ENCODE data around the gene FAP. TPM values are rescaled to one million over a fixed set of nuclear protein-coding genes. Genes with fewer than 3 reads are reported as not detected.

Gene FAP
- total RNA-seq, 1 experiment from 2014 or later, result not detected

DNA sequence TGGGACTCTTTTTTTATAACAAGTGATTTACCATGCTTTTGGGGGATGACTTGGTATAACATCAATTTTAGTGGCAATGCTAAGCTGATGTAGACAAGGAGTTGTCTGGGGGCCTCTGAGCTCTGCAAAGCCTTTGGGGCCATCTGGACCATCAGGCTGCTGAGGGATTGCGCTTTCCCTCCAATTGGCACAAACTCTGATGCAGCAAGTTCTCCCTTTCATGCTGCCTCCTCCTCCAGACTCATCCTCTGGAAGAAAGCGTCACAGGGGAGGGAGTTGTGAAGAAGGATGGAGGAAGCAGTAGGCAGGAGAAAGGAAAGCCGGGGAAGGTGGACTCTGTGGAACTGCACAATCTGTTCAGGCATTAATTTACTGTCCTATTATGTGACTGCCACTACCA is 10.2 kb upstream of the FAP start:
- Histone ChIP-seq H3F3A (ENCODE audit: insufficient read depth, low read depth) (no peaks in the 10 kb centered on the region), H3K4me2 (no peak overlapping the region), H4K20me1 (ENCODE audit: insufficient read depth) (no peaks in the 10 kb centered on the region), H3K9me2 (ENCODE audit: insufficient read depth) (no peaks in the 10 kb centered on the region), H2AFZ (no peak overlapping the region), H3K9me3 (ENCODE audit: insufficient read depth, low read depth) (no peaks in the 10 kb centered on the region), H3K4me3 (no peak overlapping the region), H3K27me3 (ENCODE audit: insufficient read depth, low read depth) (no peaks in the 10 kb centered on the region), H3K27ac (no peak overlapping the region), H3K36me3 (ENCODE audit: low read depth) (no peaks in the 10 kb centered on the region), H3K79me2 (ENCODE audit: low read depth) (no peaks in the 10 kb centered on the region), H3K4me1 (replicated peaks; ENCODE audit: insufficient read depth) (no peaks in the 10 kb centered on the region)
- POLR2A ChIA-PET (ENCODE audit: unreplicated experiment), result no interaction called here
- intact Hi-C loops (cut with micrococcal nuclease; ENCODE audit: unreplicated experiment), result no loop called here
- no TSS peak for BruUV-seq (replicated peaks)
- TF ChIP-seq, protein P1, sequence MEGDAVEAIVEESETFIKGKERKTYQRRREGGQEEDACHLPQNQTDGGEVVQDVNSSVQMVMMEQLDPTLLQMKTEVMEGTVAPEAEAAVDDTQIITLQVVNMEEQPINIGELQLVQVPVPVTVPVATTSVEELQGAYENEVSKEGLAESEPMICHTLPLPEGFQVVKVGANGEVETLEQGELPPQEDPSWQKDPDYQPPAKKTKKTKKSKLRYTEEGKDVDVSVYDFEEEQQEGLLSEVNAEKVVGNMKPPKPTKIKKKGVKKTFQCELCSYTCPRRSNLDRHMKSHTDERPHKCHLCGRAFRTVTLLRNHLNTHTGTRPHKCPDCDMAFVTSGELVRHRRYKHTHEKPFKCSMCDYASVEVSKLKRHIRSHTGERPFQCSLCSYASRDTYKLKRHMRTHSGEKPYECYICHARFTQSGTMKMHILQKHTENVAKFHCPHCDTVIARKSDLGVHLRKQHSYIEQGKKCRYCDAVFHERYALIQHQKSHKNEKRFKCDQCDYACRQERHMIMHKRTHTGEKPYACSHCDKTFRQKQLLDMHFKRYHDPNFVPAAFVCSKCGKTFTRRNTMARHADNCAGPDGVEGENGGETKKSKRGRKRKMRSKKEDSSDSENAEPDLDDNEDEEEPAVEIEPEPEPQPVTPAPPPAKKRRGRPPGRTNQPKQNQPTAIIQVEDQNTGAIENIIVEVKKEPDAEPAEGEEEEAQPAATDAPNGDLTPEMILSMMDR (conservative IDR thresholded peaks at IDR 0.05), result no peak
- TF ChIP-seq EZH2 (IDR thresholded peaks at IDR 0.05; ENCODE audit: low read depth), result no peak
- CTCF ChIA-PET, result no interaction called here
- no peak for DNase-seq

GRCh38 chr2:162252153-162252552 is 8.9 kb upstream of the FAP start:
- no peaks in the 10 kb centered on the region for H3K9me2 ChIP-seq (ENCODE audit: insufficient read depth)
- ChIA-PET POLR2A (ENCODE audit: unreplicated experiment) (no interaction called here), CTCF (no interaction called here)
- H3K27me3 ChIP-seq (ENCODE audit: insufficient read depth, low read depth), result no peaks in the 10 kb centered on the region
- H3F3A ChIP-seq (ENCODE audit: insufficient read depth, low read depth), result no peaks in the 10 kb centered on the region
- no peak for DNase-seq
- H3K27ac ChIP-seq, result no peak overlapping the region
- H3K4me2 ChIP-seq, result no peak overlapping the region
- intact Hi-C loops (cut with micrococcal nuclease; ENCODE audit: unreplicated experiment), result no loop called here
- no peaks in the 10 kb centered on the region for H3K36me3 ChIP-seq (ENCODE audit: low read depth)
- H4K20me1 ChIP-seq (ENCODE audit: insufficient read depth), result no peaks in the 10 kb centered on the region
- H3K9me3 ChIP-seq (ENCODE audit: insufficient read depth, low read depth), result no peaks in the 10 kb centered on the region
- no peaks in the 10 kb centered on the region for H3K79me2 ChIP-seq (ENCODE audit: low read depth)
- TF ChIP-seq, protein P1 (conservative IDR thresholded peaks at IDR 0.05), result no peak
- no peak for TF ChIP-seq EZH2 (IDR thresholded peaks at IDR 0.05; ENCODE audit: low read depth)
- no peak overlapping the region for H3K4me3 ChIP-seq
- H2AFZ ChIP-seq, result no peak overlapping the region
- no TSS peak for BruUV-seq (replicated peaks)
- H3K4me1 ChIP-seq (replicated peaks; ENCODE audit: insufficient read depth), result no peaks in the 10 kb centered on the region

DNA sequence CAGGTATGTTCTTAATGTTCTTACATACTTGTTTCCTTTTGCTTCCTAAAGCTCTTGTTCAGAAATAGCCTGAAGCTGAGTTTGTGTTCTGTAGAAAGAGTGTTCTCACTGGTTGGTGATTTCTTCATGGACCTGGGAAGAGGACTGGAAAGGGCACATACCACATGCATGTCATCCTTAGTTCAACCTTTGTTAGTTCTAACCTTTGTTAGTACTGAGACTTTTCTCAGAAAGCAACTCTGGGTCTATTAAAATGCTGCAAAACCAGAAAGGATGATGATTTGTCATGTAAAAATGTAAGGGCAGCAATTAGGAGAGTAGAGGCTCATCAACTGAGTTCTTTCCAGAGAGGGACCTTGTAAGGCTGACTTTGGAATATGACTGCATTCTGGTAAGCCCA is 2.5 kb upstream of the FAP start:
- Histone ChIP-seq H3K4me1 (replicated peaks; ENCODE audit: insufficient read depth) (peaks cover 29% of the 10 kb centered on the region), H3K79me2 (ENCODE audit: low read depth) (no peaks in the 10 kb centered on the region), H3K9me3 (ENCODE audit: insufficient read depth, low read depth) (no peaks in the 10 kb centered on the region), H3K9me2 (ENCODE audit: insufficient read depth) (no peaks in the 10 kb centered on the region), H4K20me1 (ENCODE audit: insufficient read depth) (no peaks in the 10 kb centered on the region), H2AFZ (no peak overlapping the region), H3K27me3 (ENCODE audit: insufficient read depth, low read depth) (no peaks in the 10 kb centered on the region), H3K4me2 (peak overlapping the region; percentile 62), H3K27ac (peak overlapping the region; percentile 89), H3K36me3 (ENCODE audit: low read depth) (no peaks in the 10 kb centered on the region), H3F3A (ENCODE audit: insufficient read depth, low read depth) (peaks cover 23% of the 10 kb centered on the region), H3K4me3 (no peak overlapping the region)
- intact Hi-C loops (cut with micrococcal nuclease; ENCODE audit: unreplicated experiment), result no loop called here
- BruUV-seq (replicated peaks), result no TSS peak
- CTCF ChIA-PET, result no interaction called here
- POLR2A ChIA-PET (ENCODE audit: unreplicated experiment), result no interaction called here
- TF ChIP-seq, protein P1 (conservative IDR thresholded peaks at IDR 0.05), result no peak
- no peak for TF ChIP-seq EZH2 (IDR thresholded peaks at IDR 0.05; ENCODE audit: low read depth)
- peak; percentile 15 to 91 for DNase-seq

All from PC-9 (cell line).